OCI-M1 (cell line): ENCODE results near the gene PPIA.

Source experiments
- DNase-seq: peaks from one replicate; lab custom pipeline; 2025; lab: John Stamatoyannopoulos, UW

Gene PPIA

DNA sequence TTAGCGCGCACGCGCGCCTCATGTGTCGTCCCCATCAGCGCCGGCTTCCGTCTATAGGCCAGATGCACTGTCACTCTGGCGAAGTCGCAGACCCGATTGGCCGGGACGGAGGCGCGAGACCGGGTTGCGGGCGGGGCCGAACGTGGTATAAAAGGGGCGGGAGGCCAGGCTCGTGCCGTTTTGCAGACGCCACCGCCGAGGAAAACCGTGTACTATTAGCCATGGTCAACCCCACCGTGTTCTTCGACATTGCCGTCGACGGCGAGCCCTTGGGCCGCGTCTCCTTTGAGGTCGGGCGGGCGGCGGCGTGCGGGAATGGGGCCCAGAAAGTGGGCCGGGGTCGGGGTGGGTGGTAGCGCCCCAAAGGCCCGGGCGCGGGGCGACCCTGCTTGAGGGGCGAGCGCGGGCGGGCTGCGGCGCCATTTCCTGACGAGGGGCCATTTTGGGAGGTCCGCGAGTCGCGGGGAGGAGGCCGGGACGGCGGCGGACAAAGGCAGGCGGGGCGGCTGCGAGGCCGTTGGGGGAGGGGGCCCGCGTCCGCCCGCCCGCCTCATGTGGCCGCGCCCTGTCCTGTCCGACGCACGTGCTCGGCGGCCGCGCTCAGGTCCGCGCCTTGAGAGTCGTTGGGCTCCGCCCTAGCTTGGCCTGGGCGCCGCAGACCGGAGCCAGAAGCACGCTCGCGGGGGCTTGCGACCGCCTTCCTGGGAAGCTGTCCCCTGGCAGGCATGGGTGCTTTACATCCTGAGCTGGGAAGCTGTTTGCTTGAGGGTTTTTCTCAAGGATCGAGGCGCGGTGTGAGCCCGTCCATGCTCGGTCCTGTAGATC, at the start of gene PPIA:
PPIA (plus strand) TSS at position 178 of the 825 bp plus-strand sequence; CDS start at position 222, 44 bp downstream.
- DNase-seq: peak; percentile 95

DNA sequence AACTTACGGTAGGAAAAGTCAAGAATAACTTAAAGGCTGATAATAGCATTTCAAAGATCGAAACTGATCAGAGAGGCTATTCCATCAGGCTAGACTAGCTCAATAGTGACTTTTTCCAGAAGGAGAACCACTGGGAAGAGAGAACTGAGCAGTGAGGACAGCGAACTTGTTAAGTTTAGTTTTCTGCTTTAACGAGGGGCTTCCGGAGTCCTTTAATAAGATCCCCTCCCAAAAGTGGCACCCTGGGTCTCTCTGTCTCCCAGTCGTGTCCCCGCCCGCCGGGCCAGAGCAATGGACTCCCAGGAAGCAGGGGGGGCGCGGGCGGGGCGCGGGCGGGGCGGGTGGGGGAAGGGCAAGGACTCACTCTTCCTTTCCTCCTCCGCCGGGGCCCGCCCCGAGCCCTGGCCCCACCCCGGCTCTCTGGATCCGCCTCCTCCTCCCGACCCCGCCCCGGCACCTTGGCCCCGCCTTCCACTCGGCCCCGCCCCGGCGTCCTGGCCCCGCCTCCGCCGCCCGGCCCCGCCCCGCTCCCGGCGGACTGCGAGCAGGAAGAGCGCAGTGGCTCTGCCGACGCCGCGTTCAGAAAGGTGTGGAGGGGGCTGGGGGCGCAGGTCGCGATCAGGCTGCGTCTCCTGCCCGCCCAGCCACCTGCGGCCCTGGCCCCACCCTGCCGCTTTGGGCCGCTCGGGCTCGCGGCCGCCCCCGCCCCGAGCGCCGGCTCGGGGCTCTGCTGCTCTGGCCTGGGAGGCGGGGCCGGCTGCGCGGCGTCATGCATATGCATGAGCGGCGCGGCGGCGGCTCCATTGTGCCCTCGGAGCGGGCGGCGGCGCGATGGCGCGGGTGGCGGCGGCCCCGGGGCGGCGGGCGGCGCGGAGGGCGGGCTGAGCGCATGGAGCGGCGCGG, 48.2 kb upstream of the PPIA start, which contains the start of gene ZMIZ2:
ZMIZ2 (plus strand) TSS at position 803 of the 903 bp plus-strand sequence. CDS start 7,403 bp downstream, outside the sequence.
- peak; percentile 86 for DNase-seq

DNA sequence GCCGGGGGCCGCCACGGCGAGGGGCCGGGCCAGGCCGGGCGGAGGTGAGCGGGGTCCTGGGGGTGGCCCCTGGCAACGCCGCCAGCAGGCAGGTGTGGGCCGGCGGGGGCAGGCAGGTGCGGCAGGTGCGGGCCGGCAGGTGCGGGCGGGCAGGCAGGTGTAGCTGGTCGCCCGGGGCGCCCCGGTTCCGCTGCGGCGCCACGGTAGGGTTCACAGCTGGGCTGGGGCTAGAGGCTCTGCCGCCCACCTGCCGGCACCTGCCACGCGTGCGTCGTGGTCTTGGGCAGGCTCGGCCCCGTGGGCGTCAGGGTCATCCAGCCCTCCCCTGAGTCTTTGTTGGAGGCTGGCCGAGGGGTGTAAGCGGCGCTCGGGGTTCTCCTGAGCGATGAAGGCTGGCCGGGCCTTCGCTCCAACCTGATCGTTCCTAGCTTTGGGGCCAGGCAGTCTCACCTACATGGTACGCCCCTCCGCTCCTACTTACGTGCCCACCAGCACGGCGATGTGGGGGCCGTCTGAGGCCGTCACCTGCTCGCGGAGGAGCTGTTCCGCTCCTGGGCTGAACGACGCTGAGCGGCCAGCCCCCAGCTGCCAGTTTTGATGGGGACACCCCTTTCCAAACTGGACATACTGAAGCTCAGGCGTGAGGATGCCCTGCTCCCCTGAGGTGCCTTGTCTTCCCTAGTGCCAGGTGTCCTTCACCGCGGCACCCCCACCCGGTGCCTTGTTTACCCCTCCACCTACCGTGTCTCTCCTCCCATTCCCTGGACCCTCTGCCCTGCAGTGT, 47.3 kb upstream of the PPIA start:
- no peak for DNase-seq

- DNase-seq: no peak
Measured at GRCh38 chr7:44749992-44750391, 46.5 kb upstream of the PPIA start.

DNA sequence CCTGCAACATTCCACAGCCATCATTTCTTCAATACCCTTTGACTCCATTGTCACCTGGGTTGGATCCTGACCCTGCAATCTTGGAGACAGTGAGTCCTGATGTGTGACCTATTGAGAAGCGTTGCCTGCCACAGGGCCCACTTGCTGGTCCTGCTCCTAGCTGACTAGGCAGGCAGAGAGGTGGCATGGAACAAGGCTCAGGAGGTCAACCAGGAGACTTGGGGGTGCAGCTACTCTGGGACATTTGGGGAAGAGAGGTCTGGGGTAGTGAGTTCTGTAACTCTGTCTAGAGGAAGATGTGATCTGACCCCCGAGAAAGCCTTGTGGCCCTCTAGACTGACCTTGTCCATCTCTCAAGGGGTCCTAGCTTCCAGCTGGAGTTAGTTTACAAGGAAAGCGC, 46.1 kb upstream of the PPIA start:
- no peak for DNase-seq

- no peak for DNase-seq
Measured at GRCh38 chr7:44750921-44751571, 45.4 kb upstream of the PPIA start.

GRCh38 chr7:44752822-44753221, 43.7 kb upstream of the PPIA start:
- no peak for DNase-seq

GRCh38 chr7:44754802-44755697, 41.4 kb upstream of the PPIA start:
- DNase-seq: no peak

GRCh38 chr7:44755698-44756627, 40.5 kb upstream of the PPIA start:
- DNase-seq: no peak

DNA sequence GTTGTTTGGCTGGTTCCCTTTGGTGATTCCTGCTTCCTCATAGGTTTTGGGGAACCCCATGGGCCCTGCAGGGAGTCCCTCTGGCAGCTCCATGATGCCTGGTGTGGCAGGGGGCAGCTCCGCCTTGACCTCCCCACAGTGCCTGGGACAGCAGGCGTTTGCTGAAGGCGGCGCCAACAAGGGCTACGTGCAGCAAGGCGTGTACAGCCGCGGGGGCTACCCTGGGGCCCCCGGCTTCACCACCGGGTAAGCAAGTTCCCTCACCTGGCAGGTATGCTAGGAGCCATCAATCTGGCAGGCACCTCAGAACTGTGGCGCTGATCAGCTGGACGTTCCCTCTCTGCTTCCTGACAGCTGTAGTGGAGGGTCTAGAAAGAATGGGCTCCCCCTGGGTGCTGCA, 39.6 kb upstream of the PPIA start:
- DNase-seq: no peak

GRCh38 chr7:44757311-44757710, 39.2 kb upstream of the PPIA start:
- no peak for DNase-seq

DNA sequence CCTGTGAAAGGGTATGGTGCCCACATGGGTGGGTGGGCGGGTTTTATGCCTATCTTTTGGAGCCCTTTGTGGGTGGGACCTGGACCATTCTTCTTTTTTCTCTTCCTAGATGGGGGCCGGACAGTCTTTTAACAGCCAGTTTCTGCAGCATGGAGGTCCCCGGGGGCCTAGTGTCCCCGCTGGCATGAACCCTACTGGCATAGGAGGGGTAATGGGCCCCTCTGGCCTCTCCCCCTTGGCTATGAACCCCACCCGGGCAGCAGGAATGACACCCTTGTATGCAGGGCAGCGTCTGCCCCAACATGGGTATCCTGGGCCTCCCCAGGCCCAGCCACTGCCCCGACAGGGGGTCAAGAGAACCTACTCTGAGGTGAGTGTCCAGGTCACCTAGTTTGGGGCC, 38.7 kb upstream of the PPIA start:
- no peak for DNase-seq

DNA sequence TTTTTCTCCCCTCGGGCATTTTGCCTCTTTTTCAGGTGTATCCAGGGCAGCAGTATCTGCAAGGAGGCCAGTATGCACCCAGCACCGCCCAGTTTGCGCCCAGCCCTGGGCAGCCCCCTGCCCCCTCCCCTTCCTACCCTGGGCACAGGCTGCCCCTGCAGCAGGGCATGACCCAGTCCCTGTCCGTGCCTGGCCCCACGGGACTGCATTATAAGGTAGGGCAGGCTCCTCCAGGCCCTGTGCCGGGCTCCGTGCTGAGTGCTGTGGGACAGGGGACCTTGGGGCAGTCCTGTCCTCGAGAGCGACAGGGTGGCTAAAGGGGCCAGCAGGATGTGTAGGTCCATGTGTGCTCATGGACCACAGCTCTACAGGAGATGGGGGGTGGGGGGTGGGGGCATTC, 37.2 kb upstream of the PPIA start:
- no peak for DNase-seq

DNA sequence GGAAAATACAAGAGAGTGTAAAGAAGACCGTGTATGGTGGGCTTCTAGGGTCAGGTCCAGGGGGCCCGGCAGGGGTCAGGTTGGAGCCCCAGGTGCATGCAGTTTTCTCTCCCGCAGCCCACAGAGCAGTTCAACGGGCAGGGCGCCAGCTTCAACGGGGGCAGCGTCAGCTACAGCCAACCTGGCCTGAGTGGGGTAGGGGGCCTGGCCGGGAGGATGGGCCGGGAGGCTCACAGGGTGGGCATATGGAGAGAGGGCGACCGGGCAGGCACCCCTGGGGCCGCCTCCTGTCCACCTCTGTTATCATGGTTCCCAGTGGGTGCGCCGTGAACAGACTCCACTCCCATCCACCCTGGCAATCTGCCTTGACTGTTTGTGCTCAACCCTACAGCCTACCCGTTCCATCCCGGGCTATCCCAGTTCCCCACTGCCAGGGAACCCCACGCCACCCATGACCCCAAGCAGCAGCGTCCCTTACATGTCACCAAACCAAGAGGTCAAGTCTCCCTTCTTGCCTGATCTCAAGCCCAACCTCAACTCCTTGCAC, 36.4 kb upstream of the PPIA start:
- no peak for DNase-seq

DNA sequence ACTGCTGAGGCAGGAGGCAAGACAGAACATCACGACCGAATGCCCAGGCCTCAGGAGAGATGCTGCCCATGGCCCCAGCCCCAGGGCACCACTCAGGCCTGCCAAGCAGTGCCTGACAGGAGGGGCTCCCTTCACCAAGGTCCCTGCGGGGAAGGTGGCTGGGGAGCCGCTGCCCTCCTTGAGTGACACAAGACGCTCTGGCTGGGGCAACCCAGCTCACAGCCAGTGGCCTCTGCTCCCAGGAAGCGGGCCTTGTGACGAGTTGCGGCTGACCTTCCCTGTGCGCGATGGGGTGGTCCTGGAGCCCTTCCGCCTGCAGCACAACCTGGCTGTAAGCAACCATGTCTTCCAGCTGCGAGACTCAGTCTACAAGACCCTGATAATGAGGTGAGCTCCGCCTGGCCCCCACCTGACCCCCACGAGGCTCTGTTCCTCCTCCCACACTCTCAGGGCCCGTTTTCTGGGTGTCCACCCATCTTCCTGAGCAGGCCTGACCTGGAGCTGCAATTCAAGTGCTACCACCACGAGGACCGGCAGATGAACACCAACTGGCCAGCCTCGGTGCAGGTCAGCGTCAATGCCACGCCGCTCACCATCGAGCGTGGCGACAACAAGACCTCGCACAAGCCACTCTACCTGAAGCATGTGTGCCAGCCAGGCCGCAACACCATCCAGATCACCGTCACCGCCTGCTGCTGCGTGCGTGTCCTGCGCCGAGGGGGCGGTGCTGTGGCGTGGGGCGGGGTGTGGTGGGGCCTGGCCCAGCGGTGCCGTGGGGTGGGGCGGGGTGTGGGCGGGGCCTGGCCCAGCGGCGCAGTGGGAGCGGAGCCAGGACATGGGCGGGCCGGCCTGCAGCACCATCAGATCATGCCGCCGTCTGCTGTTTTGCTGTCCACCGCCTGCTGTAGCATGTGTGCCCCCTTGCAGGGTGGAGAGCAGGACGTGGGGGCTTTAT, 35.0 kb upstream of the PPIA start:
- DNase-seq: no peak

- DNase-seq: no peak
Measured at GRCh38 chr7:44762300-44762699, 34.2 kb upstream of the PPIA start.

- DNase-seq: no peak
Measured at GRCh38 chr7:44762726-44763522, 33.6 kb upstream of the PPIA start.
